ENCODE measurements around the gene SLFN5.
"Not testable (repeated sequence)": the region's sequence is repeated elsewhere in the genome, so short reads cannot be mapped to it uniquely, and the experiment has no call there.

Gene SLFN5

DNA sequence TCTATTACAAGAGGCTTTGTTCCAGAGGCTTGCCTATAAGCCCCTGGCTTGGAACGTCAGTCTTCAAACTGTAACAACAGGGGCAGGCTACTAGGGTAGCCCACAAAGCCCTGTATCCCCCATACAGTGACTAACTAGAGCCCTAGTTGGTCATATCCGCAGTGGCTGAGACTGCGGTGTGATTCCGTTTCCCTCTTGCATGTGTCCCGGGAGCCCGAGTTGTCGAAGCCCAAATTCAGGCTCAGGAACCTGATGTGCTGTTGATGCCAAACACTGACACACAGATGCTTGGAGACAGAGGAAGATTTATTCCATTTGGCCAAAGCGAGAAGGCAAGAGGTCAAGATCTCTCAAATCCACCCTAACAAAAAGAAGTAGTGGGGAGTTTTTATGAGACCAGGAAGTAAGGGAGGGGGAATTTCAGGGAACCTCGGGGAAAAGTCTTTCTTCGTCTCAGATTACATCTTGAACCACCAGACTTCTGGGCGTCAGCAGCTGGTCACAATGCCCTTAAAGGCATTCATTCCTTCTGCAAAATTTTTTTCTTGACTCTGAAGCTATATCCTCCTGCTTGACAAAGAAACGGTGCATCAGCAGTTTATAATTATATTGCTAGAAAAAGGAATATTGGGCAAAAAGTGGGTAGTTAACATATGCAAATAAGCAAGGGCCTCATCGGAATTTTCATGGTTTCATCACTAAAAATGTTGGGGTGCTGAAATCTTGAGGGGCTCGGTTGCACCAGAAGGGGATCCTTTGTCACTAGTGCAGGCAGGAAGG, 879 bp downstream of the SLFN5 start:
- peak; percentile 29 for DNase-seq

GRCh38 chr17:35244341-35245195, 1.7 kb downstream of the SLFN5 start:
- peak; percentile 80 for DNase-seq

GRCh38 chr17:35245196-35245486, 2.3 kb downstream of the SLFN5 start:
- DNase-seq = no peak

DNA sequence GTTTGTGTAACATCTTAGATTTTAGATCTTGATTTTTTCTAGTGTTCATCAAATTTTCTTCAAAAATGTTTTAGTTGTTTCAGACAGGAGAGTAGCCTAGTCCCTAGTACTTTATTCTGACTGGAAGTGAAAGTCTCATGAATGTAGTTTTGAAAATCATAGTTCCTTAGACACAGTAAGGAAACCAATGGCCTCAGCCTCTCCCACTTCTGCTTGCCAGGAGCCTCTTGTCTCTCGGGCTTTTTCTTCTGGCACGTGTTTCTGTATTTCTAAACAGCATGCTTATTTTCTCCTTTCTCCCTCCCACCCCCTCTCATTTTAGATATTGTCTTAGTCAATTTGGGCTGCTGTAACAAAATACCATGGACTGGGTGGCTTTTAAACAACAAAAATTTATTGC, 9.8 kb downstream of the SLFN5 start:
- DNase-seq = no peak

- DNase-seq = no peak
These were observed 11.4 kb downstream of the SLFN5 start for GRCh38 chr17:35254107-35254773.

DNA sequence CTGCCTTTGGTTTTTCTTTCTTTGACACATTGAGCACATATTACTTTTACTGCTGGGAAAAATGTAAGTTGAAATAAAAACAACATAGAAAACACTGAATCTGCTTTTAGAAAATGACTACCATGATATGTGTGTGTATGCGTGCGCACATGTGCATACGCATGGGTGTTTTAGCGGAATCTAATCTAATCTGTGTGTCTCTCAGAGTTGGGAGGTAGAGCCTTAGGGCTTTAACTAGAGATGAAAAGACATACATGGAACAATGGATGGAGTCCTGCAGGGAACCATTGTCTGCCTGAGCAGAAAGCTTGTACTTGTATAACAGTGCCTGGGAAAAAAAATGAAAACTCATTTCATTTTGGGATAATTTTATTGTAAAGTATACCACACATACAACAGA, 12.4 kb downstream of the SLFN5 start:
- DNase-seq = no peak

GRCh38 chr17:35256629-35257028, 13.8 kb downstream of the SLFN5 start:
- DNase-seq = no peak

GRCh38 chr17:35257208-35257659, 14.4 kb downstream of the SLFN5 start:
- DNase-seq = no peak

- no peak for DNase-seq
These were observed 16.1 kb downstream of the SLFN5 start for GRCh38 chr17:35259001-35259400.

DNA sequence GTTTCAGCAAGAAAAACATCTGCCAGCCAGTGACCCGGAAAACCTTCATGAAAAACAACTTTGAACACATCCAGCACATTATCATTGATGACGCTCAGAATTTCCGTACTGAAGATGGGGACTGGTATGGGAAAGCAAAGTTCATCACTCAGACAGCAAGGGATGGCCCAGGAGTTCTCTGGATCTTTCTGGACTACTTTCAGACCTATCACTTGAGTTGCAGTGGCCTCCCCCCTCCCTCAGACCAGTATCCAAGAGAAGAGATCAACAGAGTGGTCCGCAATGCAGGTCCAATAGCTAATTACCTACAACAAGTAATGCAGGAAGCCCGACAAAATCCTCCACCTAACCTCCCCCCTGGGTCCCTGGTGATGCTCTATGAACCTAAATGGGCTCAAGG, 22.2 kb downstream of the SLFN5 start:
- no peak for DNase-seq

GRCh38 chr17:35265566-35266141, 22.8 kb downstream of the SLFN5 start:
- no peak for DNase-seq

GRCh38 chr17:35274167-35275066, 31.5 kb downstream of the SLFN5 start:
- not testable (repeated sequence) for DNase-seq

GRCh38 chr17:35278454-35278853, 35.6 kb downstream of the SLFN5 start:
- not testable (repeated sequence) for DNase-seq

GRCh38 chr17:35278876-35279275, 36.0 kb downstream of the SLFN5 start:
- DNase-seq = not testable (repeated sequence)

DNA sequence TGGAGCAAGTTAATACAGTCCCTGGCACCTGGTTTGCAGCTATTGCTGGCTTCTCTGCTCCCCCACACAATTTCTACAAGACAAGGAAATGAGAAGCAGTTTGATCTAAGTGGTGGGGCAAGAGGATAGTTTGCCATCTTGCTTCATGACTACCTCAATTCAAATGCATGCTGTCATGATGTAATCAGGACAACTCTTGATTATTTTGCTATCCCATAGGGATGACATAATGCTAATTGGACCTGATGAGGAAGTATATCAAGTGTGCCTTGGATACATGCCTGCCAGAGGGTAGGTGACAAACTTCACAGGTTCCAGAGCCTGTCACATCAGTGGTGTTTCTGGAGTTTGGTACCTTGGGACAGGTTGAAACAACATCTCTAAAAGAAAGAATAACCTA, 40.9 kb downstream of the SLFN5 start:
- no peak for DNase-seq

DNA sequence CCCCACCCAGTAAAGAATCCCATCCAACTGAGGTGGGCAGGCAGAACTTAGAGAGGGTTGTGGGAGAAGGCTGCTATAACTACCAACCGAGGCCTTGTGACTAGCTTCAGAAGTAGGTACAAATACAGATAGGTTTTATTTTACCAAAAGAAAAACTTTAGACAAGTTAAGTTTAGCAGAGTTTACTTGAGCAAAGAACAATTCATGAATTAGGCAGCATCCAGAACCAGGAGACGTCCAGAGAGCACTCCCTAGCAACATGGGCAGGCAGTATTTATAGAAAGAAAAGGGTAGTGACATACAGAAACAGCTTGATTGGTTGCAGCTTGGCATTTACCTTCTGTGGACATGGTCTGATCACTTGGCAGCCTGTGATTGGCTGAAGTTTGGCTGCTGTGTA, 42.1 kb downstream of the SLFN5 start:
- no peak for DNase-seq

- peak; percentile 6 for DNase-seq
These were observed 43.4 kb downstream of the SLFN5 start for GRCh38 chr17:35286120-35286781.

DNA sequence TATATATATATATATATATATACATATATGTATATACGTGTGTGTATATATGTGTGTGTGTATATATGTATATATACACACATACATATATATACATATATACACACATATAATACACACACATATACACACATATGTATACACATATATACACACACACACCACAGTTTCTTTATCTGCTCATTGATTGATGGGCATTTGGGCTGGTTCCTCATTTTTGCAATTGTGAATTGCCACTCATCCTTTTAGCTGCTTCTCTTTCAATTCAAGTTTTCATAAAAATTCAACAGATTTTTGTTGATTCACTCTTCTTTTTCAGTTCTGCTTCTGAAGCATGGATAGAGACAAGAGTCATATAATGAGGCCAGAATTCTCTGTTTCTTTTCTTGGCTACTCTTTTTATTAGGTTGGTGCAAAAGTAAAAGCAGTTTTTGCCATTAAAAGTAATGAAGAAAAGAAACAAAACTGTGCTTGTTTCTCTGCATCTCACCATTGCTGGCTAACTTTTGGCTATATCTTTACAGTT, 44.5 kb downstream of the SLFN5 start:
- DNase-seq = no peak

- DNase-seq = no peak
These were observed 46.4 kb downstream of the SLFN5 start for GRCh38 chr17:35289222-35289621.

DNA sequence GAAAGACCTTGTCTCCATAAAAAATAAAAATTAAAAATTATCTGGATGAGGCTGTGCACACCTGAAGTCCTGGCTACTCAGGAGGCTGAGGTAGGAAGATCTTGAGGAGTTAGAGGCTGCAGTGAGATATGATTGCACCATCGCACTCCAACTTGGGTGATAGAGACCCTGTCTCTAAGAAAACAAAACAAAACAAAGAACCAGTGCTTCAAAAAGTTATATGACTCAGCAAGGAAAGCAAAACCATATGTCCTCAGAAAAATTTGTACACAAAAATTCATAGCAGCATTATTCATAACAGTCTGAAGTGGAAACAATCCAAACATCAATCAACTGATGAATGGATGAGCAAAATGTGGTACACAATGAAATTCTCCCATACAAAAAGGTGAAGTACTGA, 48.9 kb downstream of the SLFN5 start:
- no peak for DNase-seq

GRCh38 chr17:35293151-35293847, 50.4 kb downstream of the SLFN5 start:
- no peak for DNase-seq
